ENCODE measurements around the gene SCAF1.

SCAF1 gene

DNA sequence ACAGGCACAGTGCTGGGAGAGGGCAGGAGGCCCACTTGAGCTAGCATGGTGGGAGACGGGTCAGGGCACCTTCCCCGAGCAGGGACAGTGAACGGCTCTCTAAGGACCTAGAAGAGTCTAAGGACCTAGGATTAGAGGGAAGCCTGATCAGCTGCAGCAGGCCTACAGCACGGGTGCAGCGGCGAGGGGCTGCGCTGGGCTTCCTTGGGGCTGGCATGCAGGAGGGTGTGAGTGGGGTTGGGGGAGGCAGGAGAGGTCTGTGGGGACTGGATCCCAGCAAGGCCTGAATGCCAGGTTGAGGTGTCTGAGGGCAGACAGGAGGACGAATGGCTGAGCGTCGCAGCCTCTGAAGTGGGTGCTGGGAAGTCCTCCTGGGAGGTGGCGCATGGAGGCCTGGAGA, 3.6 kb downstream of the SCAF1 start:
- DNase-seq, result no peak

DNA sequence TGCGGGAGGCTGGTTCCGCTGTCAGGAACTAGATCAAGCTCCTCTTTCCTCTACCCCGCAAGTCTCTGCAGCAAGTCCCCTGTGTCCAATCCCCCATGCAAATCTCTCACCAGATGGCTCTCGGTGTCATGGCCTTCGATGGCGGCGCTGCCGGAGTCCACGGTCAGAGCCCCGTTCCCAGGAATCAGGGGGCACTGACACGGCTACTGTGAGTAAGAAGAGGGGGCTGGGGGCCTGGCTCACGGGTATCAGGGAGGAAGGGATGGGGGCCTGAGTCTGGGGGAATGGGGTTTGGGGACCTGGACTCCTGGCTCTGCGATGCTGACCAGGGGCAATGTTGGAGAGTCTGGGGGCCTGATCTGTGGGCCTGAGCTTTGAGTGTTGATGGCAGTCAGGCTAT, 4.0 kb downstream of the SCAF1 start:
- DNase-seq, result no peak

DNA sequence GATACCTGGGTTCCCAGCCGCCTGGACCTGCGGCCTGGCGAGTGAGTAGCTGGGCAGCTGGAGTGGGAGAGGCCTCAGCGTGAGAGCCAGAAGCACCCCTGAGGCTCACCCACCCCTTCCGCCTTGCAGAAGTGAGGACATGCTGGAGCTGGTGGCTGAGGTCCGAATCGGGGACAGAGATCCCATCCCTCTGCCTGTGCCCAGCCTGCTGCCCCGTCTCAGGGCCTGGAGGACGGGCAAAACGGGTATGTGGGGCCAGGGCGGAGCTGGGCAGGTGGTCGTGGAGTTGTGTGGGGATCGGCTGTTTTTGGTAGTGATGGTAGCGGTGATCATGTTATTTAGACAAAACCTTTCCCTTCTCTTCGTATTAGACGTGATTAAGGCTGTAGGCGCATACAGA, 4.6 kb downstream of the SCAF1 start:
- no peak for DNase-seq

DNA sequence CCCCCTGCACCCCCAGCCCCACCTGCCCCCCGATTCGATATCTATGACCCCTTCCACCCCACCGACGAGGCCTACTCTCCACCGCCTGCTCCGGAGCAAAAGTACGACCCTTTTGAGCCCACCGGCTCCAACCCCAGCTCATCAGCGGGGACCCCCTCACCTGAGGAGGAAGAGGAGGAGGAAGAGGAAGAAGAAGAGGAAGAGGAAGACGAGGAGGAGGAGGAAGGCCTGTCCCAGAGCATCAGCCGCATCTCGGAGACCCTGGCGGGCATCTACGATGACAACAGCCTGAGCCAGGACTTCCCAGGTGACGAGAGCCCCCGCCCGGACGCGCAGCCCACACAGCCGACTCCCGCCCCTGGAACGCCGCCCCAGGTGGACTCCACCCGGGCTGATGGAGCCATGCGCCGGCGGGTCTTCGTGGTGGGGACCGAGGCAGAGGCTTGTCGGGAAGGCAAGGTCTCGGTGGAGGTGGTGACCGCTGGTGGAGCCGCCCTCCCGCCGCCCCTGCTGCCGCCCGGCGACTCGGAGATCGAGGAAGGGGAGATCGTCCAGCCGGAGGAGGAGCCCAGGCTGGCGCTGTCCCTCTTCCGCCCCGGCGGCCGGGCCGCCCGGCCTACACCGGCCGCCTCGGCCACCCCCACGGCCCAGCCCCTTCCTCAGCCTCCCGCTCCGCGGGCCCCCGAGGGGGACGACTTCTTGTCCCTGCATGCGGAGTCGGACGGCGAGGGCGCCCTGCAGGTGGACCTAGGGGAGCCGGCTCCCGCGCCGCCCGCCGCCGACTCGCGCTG, 9.2 kb downstream of the SCAF1 start:
- no peak for DNase-seq

DNA sequence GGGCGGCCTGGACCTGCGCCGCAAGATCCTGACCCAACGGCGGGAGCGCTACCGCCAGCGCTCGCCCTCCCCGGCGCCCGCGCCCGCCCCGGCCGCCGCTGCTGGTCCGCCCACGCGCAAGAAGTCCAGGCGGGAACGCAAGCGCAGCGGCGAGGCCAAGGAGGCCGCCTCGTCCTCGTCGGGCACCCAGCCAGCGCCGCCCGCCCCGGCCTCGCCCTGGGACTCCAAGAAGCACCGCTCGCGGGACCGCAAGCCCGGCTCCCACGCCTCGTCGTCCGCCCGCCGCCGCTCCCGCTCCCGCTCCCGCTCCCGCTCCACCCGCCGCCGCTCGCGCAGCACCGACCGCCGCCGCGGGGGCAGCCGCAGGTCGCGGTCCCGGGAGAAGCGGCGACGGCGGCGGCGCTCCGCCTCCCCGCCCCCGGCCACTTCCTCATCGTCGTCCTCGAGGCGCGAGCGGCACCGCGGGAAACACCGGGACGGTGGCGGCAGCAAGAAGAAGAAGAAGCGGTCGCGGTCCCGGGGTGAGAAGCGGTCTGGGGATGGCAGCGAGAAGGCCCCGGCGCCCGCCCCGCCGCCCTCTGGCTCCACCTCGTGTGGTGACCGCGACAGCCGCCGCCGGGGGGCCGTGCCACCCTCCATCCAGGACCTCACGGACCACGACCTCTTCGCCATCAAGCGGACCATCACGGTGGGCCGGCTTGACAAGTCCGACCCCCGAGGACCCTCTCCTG, 10.0 kb downstream of the SCAF1 start:
- no peak for DNase-seq

DNA sequence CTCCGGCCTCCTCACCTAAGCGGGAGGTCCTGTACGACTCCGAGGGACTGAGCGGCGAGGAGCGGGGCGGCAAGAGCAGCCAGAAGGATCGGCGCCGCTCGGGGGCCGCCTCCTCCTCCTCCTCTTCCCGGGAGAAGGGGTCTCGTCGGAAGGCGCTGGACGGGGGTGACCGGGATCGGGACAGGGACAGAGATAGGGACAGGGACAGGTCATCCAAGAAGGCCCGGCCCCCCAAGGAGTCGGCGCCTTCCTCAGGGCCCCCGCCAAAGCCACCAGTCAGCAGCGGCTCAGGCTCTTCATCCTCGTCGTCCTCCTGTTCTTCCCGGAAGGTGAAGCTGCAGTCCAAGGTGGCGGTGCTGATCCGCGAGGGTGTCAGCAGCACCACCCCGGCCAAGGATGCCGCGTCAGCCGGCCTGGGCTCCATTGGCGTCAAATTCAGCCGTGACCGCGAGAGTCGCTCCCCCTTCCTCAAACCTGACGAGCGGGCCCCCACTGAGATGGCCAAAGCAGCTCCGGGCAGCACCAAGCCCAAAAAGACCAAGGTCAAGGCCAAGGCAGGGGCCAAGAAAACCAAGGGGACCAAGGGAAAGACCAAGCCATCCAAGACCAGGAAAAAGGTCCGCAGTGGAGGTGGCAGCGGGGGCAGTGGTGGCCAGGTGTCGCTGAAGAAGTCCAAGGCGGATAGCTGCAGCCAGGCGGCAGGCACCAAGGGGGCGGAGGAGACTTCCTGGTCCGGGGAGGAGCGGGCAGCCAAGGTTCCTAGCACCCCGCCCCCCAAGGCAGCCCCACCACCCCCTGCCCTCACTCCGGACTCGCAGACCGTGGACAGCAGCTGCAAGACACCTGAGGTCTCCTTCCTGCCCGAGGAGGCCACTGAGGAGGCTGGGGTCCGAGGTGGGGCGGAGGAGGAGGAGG, 10.8 kb downstream of the SCAF1 start:
- no peak for DNase-seq

DNA sequence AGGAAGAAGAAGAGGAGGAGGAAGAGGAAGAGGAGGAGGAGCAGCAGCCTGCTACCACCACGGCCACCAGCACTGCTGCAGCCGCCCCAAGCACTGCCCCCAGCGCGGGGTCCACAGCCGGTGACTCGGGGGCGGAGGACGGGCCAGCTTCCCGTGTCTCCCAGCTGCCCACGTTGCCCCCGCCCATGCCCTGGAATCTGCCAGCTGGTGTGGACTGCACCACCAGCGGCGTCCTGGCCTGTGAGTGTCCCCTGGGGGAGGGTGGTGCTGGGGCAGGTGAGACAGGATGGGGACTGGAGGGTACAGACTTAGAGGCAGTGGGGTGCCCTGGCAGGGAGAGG, 11.4 kb downstream of the SCAF1 start:
- DNase-seq, result no peak

DNA sequence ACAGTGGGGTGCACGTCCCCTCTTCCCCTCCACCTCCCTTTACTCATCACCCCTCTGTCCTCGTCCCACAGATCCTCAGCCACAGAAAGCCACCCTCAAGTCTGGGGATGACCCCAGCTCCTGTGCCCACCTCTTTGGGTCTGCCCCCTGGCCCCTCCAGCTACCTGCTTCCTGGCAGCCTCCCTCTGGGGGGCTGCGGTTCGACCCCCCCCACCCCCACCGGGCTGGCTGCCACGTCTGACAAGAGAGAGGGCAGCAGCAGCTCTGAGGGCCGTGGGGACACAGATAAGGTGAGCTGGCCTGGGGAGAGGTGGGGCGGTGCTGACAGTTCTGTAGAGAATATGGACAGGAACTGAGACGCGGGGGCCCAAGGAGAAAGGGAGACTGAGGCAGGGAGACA, 12.6 kb downstream of the SCAF1 start:
- no peak for DNase-seq

DNA sequence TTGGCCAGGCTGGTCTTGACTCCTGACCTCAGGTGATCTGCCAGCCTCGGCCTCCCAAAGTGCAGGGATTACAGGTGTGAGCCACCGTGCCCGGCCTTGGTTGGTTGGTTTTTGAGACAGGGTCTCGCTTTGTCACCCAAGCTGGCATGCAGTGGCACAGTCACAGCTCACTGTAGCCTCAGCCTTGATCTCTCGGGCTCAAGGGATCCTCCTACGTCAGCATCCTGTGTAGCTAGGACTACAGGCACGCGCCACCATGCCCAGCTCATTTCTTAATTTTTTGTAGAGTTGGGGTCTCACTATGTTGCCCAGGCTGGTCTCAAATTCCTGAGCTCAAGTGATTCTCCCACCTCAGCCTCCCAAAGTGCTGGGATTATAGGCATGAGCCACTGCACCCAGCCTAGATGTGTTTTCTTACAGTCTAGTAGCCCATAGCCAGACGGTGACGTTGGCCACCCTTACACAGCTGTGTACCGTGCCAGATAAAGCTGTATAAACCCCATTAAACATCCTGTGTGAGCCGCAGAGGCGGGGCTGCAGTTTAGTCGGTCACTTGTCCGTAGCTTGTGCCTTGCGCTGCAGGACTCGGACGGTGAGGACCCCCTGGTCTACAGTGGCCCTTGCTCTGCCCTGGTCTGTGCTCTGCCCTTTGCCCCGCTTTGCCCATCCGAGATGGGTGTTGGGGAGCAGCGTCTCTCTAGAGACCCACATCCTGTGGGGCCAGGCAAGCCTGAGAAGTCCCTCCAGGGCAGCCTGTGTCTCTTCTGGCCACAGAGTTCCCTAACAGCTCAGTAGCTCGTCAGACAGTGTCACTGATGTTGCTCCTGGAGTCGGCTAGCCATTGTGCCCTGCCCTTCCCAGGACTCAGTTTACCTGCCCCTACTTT, 13.8 kb downstream of the SCAF1 start:
- DNase-seq, result no peak

DNA sequence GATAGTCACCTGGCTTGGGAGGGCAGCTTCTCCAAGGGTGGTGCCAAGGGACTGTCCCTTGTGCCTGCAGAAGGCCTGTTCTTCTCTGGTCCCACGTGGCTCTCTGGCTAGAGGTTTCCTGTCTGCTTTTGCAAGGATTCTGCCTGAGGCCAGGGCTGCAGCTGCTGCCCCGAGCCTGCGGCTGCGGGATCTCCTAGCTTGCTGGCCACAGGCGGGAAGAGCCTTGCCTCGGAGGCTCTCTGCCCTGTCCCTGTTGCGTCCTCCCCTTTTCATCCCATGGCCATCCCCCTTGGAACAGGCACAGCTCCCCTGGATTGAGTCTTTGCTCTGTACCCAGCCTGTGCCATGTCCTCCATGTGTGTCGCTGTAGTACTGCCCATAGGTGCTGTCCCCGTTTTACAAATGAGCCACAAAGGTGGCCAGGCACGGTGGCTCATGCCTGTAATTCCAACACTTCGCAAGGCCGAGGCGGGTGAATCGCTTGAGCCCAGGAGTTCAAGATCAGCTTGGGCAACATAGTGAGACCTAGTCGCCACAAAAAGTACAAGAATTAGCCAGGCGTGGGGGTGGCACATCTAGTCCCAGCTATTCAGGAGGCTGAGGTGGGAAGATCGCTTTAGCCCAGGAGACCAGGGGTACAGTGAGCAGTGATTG, 14.6 kb downstream of the SCAF1 start:
- no peak for DNase-seq

DNA sequence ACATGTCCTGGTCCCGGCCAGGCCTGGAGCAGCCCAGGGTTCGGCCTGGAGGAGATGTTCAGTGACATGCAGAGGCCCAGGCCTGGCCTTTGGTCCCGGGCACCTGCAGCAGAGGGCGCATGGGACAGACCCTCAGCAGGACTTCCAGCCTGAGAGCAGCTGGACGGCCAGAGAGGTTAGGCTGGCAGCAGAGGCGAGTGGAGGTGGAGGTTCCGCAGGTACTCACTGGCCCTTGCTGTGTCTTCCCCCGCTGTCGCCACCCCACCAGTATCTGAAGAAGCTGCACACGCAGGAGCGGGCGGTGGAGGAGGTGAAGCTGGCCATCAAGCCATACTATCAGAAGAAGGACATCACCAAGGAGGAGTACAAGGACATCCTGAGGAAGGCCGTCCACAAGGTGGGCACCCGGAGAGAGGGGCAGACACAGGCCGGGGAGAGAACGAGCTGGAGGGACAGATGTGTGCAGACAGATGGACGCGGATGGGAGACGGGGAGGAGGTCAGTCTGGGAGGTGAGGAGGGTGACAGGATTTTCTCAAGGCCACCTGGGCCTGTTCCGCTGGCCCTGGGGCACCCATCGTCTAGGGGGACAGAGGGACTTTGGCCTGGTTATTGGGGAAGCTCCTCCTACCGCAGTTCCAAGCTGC, 15.6 kb downstream of the SCAF1 start:
- DNase-seq, result no peak

DNA sequence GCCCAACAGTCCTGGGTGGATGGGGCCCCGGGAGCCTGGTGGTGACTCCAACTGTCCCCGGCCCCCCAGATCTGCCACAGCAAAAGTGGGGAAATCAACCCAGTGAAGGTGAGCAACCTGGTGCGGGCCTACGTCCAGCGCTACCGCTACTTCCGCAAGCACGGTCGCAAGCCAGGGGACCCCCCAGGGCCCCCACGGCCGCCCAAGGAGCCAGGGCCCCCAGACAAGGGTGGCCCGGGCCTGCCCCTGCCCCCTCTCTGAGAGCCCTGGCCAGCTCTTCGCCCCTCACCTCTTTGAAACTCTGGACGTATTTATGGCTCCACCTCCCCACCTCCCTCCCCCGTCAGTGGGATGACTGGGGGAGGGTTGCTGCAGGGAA, 16.1 kb downstream of the SCAF1 start:
- DNase-seq, result no peak

DNA sequence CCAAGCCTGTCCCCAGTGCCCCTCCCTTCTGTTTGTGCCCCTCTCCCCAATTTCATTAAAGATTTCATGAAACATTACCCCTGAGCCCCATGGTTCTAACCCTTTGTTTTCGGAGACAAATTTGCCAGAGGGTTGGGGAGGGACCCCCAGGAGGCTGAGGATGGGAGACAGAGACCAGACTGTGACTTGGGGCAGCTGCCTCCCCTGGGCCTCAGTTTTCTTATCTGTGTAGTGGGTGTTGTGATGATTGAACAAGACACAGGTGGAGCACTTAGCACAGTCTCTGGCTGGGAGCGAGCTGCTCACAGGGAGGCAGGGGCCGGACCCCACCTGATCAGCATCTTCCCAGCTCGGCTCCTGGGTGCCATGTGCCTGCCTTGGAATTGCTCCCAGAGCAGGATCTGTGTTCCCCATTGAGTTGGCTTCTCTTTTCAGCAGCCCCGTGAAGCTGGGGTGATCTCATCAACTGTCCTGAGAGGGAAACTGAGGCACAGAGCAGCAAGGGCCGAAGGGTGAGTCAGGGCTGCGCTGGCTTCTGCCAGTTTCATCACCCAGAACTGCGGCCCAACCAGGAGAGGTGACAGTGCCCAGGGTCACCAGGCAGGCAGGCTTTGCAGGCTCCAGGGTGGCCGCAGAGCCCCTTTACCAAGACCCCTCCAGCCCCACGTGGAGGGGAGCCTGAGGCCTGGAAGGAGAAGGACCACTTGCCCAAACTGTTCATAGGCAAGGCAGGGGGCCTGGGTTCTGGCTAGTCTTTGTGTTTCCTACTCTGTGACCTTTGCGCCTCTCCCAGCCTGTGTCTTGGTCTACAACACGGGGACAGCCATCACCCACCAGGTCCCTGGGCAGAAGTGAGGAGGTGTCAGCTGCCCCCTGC, 16.8 kb downstream of the SCAF1 start:
- DNase-seq, result no peak

DNA sequence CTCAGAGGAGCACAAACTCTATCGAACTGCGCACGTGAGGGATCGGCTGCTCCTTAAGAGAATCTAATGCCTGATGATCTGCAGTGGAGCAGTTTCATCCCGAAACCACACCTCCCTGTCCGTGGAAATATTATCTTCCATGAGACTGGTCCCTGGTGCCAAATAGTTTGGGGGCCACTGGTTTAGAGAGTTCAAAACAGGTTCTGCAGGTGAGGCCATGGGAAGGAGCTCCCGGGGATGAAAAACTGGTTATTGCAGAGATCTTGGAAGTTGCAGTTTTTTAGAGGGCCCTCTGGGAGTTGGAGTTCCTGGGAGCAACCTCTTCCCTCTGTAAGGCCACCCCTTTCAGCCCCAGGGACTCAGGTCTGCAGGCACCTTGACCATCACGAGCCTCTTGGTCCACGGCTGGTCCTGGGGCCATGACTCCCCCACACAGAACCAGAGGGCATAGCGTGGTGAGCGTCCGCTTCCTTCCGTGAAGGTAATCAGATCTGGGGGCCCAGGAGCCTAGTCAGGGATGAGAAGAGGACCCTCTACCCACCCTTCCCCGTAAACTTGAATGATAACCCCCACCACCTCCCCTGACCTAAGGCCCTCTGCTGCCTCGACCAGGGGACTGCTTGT, 18.4 kb downstream of the SCAF1 start:
- no peak for DNase-seq

DNA sequence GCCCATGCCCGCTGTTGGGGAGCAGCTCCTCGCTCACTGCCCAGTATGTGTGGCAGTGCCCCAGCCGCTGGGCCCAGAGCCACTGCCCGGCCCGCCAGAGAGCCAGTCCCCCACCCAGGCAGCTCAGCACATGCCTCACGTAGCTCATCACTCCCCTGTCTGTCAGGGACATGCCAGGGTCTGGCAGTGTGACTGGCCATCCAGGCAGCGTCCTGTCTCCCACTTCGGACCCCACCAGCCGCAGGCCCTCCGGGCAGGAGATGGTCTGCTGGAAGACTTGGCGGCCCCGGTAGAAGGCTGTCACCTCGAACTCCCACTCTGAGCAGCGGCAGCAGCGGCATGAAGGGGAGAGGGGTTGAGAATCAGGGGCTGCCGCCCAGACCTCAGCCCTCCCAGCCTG, 20.0 kb downstream of the SCAF1 start:
- no peak for DNase-seq

DNA sequence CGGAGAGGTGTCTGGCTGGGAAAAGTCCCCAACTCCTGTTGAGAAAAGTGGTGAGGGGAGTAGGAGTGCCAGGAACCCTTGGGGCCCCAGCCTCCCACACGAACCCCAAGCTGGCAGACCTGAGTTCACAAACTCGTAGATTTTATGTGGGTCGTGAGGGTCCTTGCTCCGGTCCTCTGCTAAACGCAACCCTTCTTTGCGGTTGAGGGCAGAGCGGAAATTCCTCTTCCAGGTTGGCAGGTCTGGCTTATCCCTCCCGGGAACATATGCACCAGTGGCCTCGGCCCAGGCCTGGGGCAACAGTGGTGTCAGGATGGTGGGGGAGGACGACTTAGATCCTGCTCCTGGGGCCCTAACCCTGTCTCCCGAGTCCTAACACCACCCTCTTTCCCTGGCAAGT, 21.2 kb downstream of the SCAF1 start:
- DNase-seq, result no peak

DNA sequence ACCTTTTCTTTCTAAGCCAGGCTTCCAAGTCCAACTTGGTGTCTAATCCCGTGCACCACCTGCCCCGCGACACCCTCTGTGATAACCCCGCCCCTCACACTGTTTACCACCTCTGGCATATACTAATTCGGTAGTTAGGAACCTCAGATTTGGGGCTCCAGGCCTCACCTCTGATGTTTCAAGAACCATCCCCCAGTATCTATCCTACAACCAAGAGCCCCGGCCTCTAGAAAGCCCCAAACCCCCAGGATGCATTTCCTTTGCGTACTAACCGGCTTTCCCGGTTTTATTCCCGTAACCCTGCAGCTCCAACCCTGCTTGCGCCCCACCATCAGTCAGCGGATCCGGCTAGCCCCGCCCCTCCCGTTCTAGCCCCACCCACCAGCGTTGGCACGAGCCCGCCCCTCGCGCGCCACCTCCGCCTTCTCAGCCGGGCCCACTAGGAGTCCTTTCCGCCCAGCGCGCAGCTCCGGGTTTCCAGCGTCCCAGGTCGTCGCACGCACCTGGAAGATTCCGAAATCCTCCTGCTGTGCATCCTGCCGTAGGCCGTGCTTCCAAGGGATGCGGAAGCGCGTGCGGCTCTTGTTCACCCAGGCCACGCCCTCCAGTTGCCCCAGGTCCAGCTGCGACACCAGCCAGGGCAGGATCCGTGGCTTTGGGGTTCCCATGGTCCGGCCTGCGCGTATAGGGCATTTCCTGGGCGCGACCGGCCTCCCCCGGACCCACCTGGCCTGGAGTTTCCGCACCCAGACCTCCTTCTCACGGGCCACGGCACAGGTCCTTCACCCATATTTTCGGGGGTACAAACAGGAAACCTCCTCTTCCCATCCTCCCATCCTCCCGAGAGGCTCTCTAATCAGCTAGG, 22.4 kb downstream of the SCAF1 start:
- DNase-seq, result peak; percentile 96

DNA sequence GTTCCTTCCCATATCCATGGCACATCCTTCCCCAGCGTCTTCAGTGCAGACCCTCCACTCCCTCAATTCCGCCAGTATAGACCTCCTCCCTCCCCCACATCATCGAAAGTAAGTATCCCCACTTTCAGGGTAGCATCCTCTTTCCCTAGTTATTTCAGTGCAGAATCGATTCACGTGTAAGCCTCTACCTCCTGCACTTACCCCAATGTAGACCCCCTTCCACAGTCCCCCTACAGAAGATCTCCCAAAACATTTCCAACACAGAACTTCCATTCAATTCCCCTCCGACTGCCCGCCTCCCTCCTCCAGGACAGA, 23.0 kb downstream of the SCAF1 start:
- no peak for DNase-seq
